Upper lobe of right lung (tissue), 1 donor: ENCODE results near the gene TSBP1. TPM values are rescaled to one million over a fixed set of nuclear protein-coding genes. Genes with fewer than 3 reads are reported as not detected.

Experiments used
- ATAC-seq: fragments of 200-7000 bp; cut with Tn5 transposase; one replicate; pipeline ENCODE4 v1.9.1; 2020; ENCODE audit warnings: mild to moderate bottlenecking, moderate library complexity
- DNase-seq: peaks from one replicate; pipeline ENCODE4 v3.0.0-alpha.2; 2020
- H3K27ac ChIP-seq: fragments of 200-600 bp; one replicate; pipeline ENCODE4 v1.8.0; 2022
- H3K27me3 ChIP-seq: fragments of 200-600 bp; one replicate; pipeline ENCODE4 v1.8.0; 2022; ENCODE audit warnings: mild to moderate bottlenecking
- H3K36me3 ChIP-seq: fragments of 200-600 bp; one replicate; pipeline ENCODE4 v1.8.0; 2022
- H3K4me1 ChIP-seq: fragments of 200-600 bp; one replicate; pipeline ENCODE4 v1.8.0; 2022
- H3K4me3 ChIP-seq: fragments of 200-600 bp; one replicate; pipeline ENCODE4 v1.8.0; 2022; ENCODE audit warnings: mild to moderate bottlenecking
- H3K9me3 ChIP-seq: fragments of 200-600 bp; one replicate; pipeline ENCODE4 v1.8.0; 2022
- intact Hi-C: fragments of 100-400 bp; cut with DNase I; formaldehyde crosslinking; loops from one replicate; pipeline ENCODE4 v1.11.0; 2022
- total RNA-seq: library from RNA; stranded (reverse); fragmentation: NEBNext Ultra II Directional; extraction: Animal tissue kit (Norgen Biotek cat#: 25700); gene quantifications from one replicate; pipeline ENCODE4 v1.2.1, GENCODE V29; 2021
- TF ChIP-seq, protein P1 (sequence below): fragments of 200-600 bp; IDR thresholded peaks from one replicate; pipeline ENCODE4 v1.8.0; 2022; ENCODE audit warnings: antibody characterized with exemption
- donor health status: DM: no; HTN: yes; CAD: no; lungs with severe emphysema.

Gene TSBP1
- total RNA-seq, 1 donor from 2014 or later: not detected

DNA sequence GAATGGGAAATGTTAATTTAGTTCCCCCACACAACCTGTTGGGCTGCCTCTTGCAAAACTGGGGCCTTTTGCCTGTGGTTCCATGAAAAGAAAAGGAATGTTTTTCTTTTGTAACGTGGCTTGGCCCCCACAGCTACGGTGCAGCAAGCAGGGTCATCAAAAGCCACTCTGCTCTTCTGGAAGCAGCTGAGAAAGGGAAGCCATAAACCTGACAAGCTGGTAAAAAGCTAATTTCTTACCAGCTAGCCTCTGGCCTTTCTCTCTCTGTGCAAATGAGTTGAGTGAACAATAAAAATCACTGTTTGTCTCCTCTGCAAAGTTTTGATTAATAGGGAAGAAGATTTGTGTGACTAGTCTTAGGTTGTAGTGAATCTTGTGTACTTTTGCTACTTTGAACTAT, 124.3 kb downstream of the TSBP1 start:
- Histone ChIP-seq H3K27ac (no peak overlapping the region), H3K4me3 (no peak overlapping the region), H3K36me3 (no peaks in the 10 kb centered on the region), H3K4me1 (no peaks in the 10 kb centered on the region), H3K27me3 (no peaks in the 10 kb centered on the region), H3K9me3 (no peaks in the 10 kb centered on the region)
- TF ChIP-seq, protein P1, sequence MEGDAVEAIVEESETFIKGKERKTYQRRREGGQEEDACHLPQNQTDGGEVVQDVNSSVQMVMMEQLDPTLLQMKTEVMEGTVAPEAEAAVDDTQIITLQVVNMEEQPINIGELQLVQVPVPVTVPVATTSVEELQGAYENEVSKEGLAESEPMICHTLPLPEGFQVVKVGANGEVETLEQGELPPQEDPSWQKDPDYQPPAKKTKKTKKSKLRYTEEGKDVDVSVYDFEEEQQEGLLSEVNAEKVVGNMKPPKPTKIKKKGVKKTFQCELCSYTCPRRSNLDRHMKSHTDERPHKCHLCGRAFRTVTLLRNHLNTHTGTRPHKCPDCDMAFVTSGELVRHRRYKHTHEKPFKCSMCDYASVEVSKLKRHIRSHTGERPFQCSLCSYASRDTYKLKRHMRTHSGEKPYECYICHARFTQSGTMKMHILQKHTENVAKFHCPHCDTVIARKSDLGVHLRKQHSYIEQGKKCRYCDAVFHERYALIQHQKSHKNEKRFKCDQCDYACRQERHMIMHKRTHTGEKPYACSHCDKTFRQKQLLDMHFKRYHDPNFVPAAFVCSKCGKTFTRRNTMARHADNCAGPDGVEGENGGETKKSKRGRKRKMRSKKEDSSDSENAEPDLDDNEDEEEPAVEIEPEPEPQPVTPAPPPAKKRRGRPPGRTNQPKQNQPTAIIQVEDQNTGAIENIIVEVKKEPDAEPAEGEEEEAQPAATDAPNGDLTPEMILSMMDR: no peak
- DNase-seq (no peak), ATAC-seq (no peak)
- intact Hi-C loops: no loop called here

DNA sequence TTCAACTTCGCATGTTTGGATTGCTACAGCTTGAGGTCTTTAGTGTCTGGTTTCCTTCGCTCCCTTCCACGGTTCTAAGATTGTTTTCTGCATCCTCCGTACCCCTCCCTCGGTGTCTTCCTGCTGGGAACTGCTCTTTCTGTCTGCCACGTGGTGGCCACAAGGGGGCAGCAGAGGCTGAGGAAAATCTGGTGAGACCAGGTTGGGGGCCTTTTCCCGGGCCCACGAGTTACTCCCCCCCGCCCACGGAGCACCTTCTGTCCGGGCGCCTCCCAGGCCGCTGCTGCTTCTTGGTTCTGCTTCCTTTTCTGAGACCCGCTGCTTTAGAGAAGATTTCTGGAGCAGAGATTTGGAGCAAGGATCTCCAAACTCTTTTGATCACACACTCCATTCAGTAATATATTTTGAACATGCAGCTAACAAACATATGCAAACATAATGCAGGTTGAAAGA, 126.7 kb downstream of the TSBP1 start:
- Histone ChIP-seq H3K9me3 (no peaks in the 10 kb centered on the region), H3K27me3 (no peaks in the 10 kb centered on the region), H3K27ac (peak overlapping the region; percentile 61), H3K4me3 (no peak overlapping the region), H3K36me3 (no peaks in the 10 kb centered on the region), H3K4me1 (no peaks in the 10 kb centered on the region)
- intact Hi-C loops: no loop called here
- peak; percentile 94 for ATAC-seq
- DNase-seq: peak; percentile 89
- TF ChIP-seq, protein P1: peak; percentile 89

DNA sequence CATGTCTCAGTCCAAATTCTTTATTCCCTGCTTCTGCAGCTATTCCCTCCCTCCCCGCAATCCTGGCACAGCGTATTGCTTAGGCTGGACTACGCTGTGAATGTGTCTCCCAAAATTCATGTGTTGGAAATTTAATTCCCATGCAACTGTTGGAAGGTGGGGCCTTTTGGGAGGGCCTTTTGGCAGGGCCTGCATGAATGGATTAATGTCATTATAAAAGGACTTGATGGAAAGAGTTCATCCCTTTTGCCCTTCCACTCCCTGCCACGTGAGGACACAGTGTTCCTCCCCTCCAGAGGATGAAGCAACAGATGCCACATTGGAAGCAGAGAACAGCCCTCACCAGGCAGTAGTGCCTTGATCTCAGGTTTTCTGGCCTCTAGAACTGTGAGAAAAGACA, 127.4 kb downstream of the TSBP1 start:
- DNase-seq: no peak

More for the DNA sequence above, 127.4 kb downstream of the TSBP1 start:
- TF ChIP-seq, protein P1: no peak
- H3K36me3 ChIP-seq: no peaks in the 10 kb centered on the region
- no peaks in the 10 kb centered on the region for H3K27me3 ChIP-seq
- intact Hi-C loops: no loop called here
- H3K4me1 ChIP-seq: no peaks in the 10 kb centered on the region
- H3K4me3 ChIP-seq: no peak overlapping the region
- ATAC-seq: peak; percentile 44
- peak overlapping the region; percentile 61 for H3K27ac ChIP-seq
- H3K9me3 ChIP-seq: no peaks in the 10 kb centered on the region

Other genes with a start within 250 kb of the TSBP1 start
- 78.1 TPM for gene ATF6B, start 243.7 kb downstream of the TSBP1 start, total RNA-seq
- 4.3 TPM for gene FKBPL, start 241.6 kb downstream of the TSBP1 start, total RNA-seq
- gene PRRT1, start 220.0 kb downstream of the TSBP1 start, total RNA-seq: 1.4 TPM
- gene PPT2, start 217.8 kb downstream of the TSBP1 start, total RNA-seq: 19.2 TPM
- gene EGFL8, start 207.3 kb downstream of the TSBP1 start, total RNA-seq: 14.5 TPM
- gene AGPAT1, start 195.8 kb downstream of the TSBP1 start, total RNA-seq: 53.0 TPM
- 44.6 TPM for gene RNF5, start 193.5 kb downstream of the TSBP1 start, total RNA-seq
- gene AGER, start 187.7 kb downstream of the TSBP1 start, total RNA-seq: 1,590 TPM
- 100 TPM for gene PBX2, start 181.7 kb downstream of the TSBP1 start, total RNA-seq
- gene GPSM3, start 179.3 kb downstream of the TSBP1 start, total RNA-seq: 51.9 TPM
- gene NOTCH4, start 147.8 kb downstream of the TSBP1 start, total RNA-seq: 78.7 TPM
- not detected for gene BTNL2, start 35.3 kb upstream of the TSBP1 start, total RNA-seq
- gene HLA-DRA, start 68.0 kb upstream of the TSBP1 start, total RNA-seq: 1,444 TPM
- gene HLA-DRB5, start 158.4 kb upstream of the TSBP1 start, total RNA-seq: 197 TPM
- gene HLA-DRB1, start 217.9 kb upstream of the TSBP1 start, total RNA-seq: 335 TPM